Prostate gland (tissue), 2 donors: ENCODE data around the gene PRRG2.

Experiments used
- CTCF ChIP-seq, 4 experiments: fragments of 200-600 bp in 2 of 4; fragments of 450-650 bp in 2 of 4; sonication (generic) in 2 of 4; IDR thresholded peaks; 1 replicate in 3 of 4; 2 replicates in 1 of 4; pipeline ENCODE4 v1.5.1; 2016 to 2019; ENCODE audit warnings: antibody characterized with exemption in 4 of 4, mild to moderate bottlenecking in 2 of 4, moderate library complexity in 2 of 4
- POLR2A ChIP-seq: fragments of 450-650 bp; IDR thresholded peaks from one replicate; pipeline ENCODE4 v1.6.1; 2016; ENCODE audit warnings: antibody characterized with exemption, mild to moderate bottlenecking
- POLR2AphosphoS5 ChIP-seq: sonication (generic); formaldehyde crosslinking; IDR thresholded peaks from one replicate; pipeline ENCODE4 v1.6.1; 2017; ENCODE audit warnings: antibody characterized with exemption

GRCh38 chr19:49546825-49547565 is 34.1 kb upstream of the PRRG2 start:
- no peak for TF ChIP-seq POLR2A
- TF ChIP-seq CTCF (IDR thresholded peaks at IDR 0.05): peak; percentile 65 to 93 (median 91)
- TF ChIP-seq POLR2AphosphoS5: peak; percentile 87
